GM12865 (cell line): ENCODE measurements around the gene HPCAL4.

ENCODE experiments used
- DNase-seq: peaks from one replicate; pipeline ENCODE4 v3.0.0; 2010; ENCODE audit warnings: low read depth
- H3K4me3 ChIP-seq: 2 replicates; pipeline ENCODE4 v1.5.1; 2011; ENCODE audit warnings: mild to moderate bottlenecking, low read depth, low read length, control low read depth
- CTCF ChIP-seq: IDR thresholded peaks from 2 replicates; pipeline ENCODE4 v1.5.1; 2011; ENCODE audit warnings: low read length, control low read depth, low read depth, inconsistent platforms; ENCODE audit not compliant: insufficient read depth; ENCODE audit errors: missing control alignments

HPCAL4 gene

GRCh38 chr1:39633422-39633821 lies 57.8 kb downstream of the HPCAL4 start:
- no peak for TF ChIP-seq CTCF
- H3K4me3 ChIP-seq: no peak overlapping the region
- DNase-seq: no peak

DNA sequence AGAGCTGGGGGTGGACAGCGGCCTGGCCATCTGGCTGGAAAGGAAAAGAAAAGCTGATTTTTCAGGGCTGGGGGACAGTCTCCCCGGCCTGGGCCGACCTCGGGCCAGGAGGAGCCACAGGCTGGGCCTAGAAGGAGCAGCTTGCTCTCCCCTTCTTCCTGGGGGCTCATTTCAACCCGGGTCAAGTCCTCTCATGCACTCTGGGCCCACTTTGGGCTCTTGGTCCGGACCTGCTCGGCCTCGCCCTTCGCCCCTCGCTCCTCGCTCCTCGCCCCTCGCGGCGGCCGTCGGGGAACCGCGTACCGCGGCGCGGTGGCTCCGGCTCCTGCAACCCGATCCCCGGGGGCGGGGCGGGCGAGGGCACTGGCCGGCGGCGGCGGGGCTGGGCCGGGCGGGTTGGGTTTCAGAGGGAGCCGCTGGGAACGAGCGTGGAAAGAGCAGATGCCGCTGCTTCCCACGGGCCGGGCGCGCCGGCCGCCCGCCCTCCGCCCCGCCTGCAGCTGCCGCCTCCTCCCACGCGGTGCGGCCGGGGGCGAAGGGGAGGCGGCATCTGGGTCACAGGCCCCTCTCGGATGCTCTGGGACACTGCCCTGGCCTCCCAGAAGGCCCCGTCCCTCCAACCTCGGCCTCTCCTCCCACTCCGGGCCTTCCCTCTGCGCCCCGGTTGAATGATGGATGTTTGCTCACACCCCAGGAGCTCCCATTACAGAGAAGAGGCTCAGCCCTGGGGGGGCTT lies 58.4 kb downstream of the HPCAL4 start:
- TF ChIP-seq CTCF: no peak
- H3K4me3 ChIP-seq: no peak overlapping the region
- no peak for DNase-seq

DNA sequence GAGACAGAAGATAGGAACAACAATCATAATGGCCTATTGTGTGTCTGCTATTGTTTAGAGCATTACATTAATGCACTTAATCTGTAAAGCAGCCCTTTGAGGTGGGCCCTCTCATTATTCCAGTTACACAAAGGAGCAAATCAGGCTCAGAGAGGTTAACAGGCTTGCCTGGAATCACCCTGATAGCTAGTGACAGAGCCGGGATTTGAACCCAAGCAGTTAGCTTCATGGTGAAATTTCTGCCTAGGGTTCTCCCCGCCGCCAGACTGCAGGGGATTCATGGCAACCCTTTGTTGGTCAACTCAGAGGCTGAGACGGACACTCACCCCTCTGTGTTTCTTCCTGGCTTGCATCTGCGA lies 58.9 kb downstream of the HPCAL4 start:
- no peak overlapping the region for H3K4me3 ChIP-seq
- DNase-seq: no peak
- no peak for TF ChIP-seq CTCF

GRCh38 chr1:39631361-39632322 lies 59.6 kb downstream of the HPCAL4 start:
- no peak for TF ChIP-seq CTCF
- no peak for DNase-seq
- H3K4me3 ChIP-seq: no peak overlapping the region

DNA sequence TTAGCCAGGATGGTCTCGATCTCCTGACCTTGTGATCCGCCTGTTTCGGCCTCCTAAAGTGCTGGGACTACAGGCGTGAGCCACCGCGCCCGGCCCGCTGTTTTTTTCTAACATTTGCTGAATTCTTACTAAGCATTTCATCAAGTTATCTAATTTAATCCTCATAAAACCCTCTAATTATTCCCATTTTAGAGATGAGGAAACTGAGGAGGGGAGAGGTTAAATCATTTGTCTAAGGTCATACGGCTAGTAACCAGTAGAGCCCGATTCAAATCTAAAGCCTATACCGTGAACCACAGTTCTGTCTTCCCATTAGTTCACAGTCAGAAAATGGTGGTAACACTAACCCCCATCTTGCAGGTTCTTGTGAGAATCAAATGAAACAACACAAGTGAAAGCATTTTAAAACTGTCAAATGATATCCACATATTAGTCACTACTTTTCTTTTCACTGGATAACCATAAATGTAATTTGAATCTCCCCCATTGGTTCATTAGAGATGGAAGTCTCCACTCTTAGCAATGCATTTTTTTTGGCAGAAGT lies 62.4 kb downstream of the HPCAL4 start:
- TF ChIP-seq CTCF: no peak
- no peak for DNase-seq
- no peak overlapping the region for H3K4me3 ChIP-seq
